GM19467 (cell line): ENCODE results near the gene RBMX.
A peak's percentile ranks its signal among the peaks of the same experiment; 100 is the strongest.
"Not testable (repeated sequence)": the region's sequence is repeated elsewhere in the genome, so short reads cannot be mapped to it uniquely, and the experiment has no call there.

ENCODE experiments used
- ATAC-seq: cut with Tn5 transposase; IDR thresholded peaks from one replicate; pipeline ENCODE4 v1.9.1; 2021; ENCODE audit warnings: mild to moderate bottlenecking, moderate library complexity; ENCODE audit not compliant: unreplicated experiment

The RBMX gene

GRCh38 chrX:136880452-136881013 is at the start of gene RBMX:
TSS of gene RBMX (minus strand) at chrX:136880725. CDS start at chrX:136879427, 1,298 bp downstream.
- ATAC-seq, result peak; percentile 90

DNA sequence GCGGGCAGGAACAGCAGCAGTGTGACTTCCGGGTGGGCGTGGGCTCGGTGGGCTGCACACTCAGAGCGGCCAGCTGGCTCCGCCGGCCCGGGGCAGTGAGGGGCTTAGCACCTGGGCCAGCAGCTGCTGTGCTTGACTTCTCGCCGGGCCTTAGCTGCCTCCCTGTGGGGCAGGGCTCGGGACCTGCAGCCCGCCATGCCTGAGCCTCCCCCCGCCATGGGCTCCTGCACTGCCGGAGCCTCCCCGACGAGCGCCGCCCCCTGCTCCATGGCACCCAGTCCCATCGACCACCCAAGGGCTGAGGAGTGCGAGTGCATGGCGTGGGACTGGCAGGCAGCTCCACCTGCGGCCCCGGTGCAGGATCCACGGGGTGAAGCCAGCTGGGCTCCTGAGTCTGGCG is 40.9 kb upstream of the RBMX start:
- ATAC-seq, result not testable (repeated sequence)

GRCh38 chrX:136920001-136920400 is 39.5 kb upstream of the RBMX start:
- no peak for ATAC-seq

GRCh38 chrX:136916827-136917226 is 36.3 kb upstream of the RBMX start:
- ATAC-seq, result no peak

DNA sequence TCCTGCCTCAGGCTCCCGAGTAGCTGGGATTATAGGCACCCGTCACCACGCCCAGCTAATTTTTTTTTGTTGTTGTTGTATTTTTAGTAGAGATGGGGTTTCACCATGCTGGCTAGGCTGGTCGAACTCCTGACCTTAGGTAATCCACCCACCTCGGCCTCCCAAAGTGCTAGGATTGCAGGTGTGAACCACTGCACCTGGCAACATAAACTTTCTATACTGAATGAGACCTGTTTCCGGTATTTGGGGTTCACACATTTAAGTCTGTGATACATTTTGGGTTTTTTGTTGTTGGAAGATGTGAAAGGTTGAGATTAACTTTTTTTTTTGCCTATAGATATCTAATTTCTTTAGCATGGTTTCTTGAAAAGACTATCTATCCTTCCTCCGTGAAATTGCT is 31.1 kb upstream of the RBMX start:
- ATAC-seq, result not testable (repeated sequence)

- no peak for ATAC-seq
These were observed 30.7 kb upstream of the RBMX start for GRCh38 chrX:136911253-136911652.

GRCh38 chrX:136910565-136911035 is 30.1 kb upstream of the RBMX start:
- ATAC-seq, result no peak

DNA sequence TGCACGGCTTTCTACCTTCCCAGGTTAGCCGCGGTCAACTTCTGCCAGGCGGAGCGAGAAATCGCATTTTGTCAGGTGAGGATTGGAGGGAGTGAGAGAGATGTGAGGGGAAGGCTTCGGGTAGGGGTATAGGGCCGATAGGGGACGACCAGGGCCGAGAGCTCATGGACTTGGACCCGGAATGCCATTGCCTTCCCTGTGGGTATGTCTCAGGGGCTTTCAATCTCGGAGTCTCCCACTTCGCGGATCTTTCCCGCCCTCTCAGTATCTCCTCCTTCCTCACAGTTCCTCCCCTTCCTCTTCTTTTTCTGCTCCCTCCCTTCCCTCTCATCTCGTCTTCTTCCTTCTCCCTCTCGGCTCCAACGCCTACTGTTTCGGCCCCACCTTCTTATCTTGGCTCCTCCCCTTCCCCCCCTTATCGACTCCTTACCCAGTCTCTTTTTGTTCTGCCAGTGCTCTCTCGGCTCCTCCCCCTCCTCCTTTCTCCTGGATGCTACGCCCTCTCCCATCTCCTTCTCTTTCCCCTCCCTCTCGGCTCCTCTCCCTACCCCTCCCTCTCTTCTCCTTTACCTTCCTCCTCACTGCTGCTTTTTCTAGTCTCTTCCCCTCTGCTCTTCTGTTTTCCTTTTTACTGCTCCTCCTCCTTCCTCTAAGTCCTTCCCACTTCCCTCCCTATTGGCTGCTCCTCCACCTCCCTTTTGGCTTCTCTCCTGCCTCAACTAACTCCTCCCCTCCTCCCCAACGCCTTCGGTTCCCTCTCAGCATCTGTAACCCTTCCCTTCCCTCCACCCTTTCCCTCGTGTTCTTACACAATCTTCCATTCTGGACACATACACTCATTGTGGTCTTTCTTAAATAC is 29.4 kb upstream of the RBMX start:
- peak; percentile 71 for ATAC-seq

DNA sequence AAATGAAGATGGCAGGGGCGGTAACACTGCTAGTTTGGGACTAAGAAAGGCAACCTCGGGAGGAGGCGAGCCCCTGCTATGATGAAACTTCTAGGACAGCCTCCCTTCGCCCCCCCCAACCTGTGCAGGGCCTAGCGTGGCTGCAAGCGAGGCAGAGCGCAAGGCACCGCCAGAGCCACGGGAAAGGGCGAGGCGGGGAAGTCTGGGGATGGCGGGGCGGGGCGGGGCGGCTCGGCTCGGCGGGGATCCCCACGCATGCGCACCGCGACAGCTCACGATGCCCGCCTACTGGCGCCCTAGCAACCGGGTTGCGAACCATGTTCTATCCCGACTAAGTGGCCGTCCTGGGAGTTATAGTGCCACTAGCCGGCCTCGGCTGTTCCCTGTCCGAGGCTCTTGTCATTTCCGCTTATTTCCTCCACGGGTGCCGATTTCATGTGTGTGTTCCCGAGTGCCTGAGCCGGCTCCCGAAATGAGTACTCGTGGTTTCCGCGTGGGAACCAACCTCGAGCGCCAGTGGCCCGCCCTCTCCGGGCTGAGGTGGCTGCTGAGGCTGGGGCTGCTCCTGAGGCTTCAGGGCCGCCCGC is 28.7 kb upstream of the RBMX start:
- peak; percentile 47 for ATAC-seq

DNA sequence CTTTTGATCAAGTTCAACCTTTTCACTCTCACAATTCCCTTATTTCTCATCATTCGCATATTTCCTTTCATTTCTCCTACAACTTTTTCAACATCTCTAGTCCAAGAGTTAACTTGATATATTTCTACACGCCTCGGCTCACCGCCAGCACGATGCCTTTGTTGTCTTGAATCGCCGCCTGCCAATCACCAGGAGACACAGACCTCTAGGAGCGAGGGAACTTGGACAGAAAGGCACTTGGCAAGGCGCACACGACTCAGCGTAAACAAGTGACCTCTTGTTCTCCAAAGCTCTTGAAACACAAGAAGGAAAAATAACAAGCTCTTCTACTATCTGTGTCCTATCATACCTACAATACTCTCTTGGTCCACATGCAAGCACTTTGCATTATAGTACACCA is 27.1 kb upstream of the RBMX start:
- no peak for ATAC-seq

GRCh38 chrX:136906921-136907510 is 26.5 kb upstream of the RBMX start:
- ATAC-seq, result no peak

DNA sequence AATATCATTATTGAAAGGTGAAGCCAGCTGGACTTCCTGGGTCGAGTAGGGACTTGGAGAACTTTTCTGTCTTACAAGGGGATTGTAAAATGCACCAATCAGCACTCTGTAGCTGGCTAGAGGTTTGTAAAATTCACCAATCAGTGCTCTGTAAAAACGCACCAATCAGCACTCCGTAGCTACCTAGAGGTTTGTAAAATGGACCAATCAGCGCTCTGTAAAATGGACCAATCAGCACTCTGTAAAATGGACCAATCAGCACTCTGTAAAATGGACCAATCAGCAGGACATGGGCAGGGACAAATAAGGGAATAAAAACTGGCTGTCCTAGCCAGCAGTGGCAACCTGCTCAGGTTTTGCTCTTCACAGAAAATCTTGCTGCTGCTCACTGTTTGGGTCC is 23.5 kb upstream of the RBMX start:
- not testable (repeated sequence) for ATAC-seq

DNA sequence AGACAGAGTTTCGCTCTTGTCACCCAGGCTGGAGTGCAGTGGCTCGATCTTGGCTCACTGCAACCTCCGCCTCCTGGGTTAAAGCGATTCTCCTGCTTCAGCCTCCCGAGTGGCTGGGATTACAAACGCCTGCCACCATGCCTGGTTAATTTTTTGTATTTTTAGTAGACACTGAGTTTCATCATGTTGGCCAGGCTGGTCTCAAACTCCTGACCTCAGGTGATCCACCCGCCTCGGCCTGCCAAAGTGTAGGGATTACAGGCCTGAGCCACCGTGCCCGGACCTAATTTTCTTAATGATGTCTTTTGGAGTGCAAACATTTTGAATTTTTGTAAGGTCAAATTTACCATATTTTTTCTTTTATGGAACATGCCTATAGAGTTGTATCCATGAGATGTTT is 19.5 kb upstream of the RBMX start:
- ATAC-seq, result not testable (repeated sequence)

DNA sequence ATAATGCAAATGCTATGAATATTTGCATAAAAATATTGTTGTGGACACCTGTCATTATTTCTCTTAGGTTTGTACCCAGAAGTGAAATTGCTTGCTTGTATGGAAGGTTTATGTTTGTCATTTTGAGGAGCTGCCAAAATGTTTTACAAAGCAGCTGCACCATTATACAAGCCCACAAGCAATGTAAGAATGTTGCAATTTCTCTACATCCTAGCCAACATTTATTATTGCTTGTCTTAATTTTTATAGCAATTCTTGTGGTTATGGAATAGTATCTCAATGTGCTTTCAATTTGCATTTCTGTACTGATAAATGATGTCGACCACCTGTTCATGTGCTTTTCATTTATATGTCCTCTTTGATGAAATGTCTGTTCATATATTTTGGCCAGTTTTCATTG is 18.7 kb upstream of the RBMX start:
- no peak for ATAC-seq

DNA sequence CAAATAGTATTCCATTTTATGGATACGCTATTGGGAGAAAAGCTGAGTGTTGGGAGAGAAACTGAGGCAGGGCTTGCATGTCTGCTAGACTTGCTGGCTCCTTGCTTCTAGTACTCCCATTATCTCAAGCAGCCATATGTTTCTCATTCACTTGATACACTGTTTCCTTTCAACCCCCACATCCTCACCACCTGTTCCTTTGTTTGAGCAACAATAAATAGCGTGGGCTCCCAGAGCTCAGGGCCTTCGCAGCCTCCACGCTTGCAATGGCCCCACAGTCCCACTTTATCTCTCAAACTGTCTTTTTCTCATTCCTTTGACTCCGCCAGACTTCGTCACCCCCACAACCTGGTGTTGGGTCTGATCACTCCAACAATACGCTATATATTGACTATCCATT is 18.2 kb upstream of the RBMX start:
- ATAC-seq, result not testable (repeated sequence)

GRCh38 chrX:136896121-136896914 is 15.8 kb upstream of the RBMX start:
- no peak for ATAC-seq

- ATAC-seq, result no peak
These were observed 11.9 kb upstream of the RBMX start for GRCh38 chrX:136892412-136892811.

DNA sequence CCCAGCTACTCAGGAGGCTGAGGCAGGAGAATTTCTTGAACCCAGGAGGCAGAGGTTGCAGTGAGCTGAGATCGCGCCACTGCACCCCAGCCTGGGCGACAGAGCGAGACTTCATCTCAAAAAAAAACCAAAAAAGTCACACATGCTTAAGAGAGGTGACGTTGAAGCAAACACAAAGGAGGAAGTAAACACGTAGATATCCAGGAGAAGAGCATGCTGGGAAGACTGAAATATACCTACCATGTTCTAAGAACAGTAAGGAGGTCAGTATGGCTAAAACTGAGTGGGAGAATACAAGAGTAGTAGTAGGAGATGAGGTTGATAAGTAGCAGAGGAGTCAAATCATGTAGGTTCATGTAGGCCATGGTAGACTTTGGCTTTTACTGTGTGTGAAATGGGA is 10.1 kb upstream of the RBMX start:
- not testable (repeated sequence) for ATAC-seq

- ATAC-seq, result no peak
These were observed 8.7 kb upstream of the RBMX start for GRCh38 chrX:136889269-136889668.

DNA sequence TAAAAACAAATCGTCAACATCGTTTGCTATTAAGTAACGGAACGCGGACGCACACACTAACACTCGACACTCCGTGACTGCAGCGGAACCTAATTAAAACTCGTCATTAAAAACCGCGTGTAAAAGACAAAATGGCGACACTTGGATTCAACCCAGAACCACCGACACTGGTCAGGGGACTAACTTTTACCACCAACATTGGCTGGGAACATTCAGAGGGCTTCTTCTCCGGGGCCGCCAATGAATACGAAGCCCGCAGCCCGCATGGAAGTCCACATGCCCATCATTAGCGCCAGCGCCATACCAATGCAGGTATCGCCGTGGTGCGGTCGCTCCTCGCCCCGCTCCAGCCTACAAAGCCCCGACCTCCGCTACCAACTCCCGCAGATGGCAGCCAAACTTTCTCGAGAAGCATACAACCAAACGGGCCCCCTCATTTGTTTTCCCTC is 498 bp downstream of the RBMX start:
- ATAC-seq, result no peak
